Right atrium auricular region (tissue), 2 donors: ENCODE measurements around the gene ACADL. TPM values are rescaled to one million over a fixed set of nuclear protein-coding genes. Genes with fewer than 3 reads are reported as not detected.

Source experiments
- DNase-seq: peaks from one replicate; pipeline ENCODE4 v3.0.0-alpha.2; 2019; ENCODE audit warnings: low spot score
- H3K27ac ChIP-seq, 2 donors: fragments of 200-600 bp; sonication (generic); 1 replicate in 1 of 2; 2 replicates in 1 of 2; pipeline ENCODE4 v1.5.1; 2016 to 2019
- H3K27me3 ChIP-seq, 2 donors: fragments of 200-600 bp; sonication (generic); one replicate each; pipeline versions ENCODE4 v1.5.1 to v1.6.0; 2017 to 2019
- H3K36me3 ChIP-seq: fragments of 200-600 bp; sonication (generic); one replicate; pipeline ENCODE4 v1.5.1; 2016
- H3K4me1 ChIP-seq, 2 donors: fragments of 200-600 bp; sonication (generic); one replicate each; pipeline versions ENCODE4 v1.5.1 to v1.6.0; 2017 to 2019
- H3K4me3 ChIP-seq, 2 donors: fragments of 200-600 bp; sonication (generic); 1 replicate in 1 of 2; 2 replicates in 1 of 2; pipeline ENCODE4 v1.5.1; 2017 to 2019; ENCODE audit warnings: mild to moderate bottlenecking in 1 of 2, moderate library complexity in 1 of 2
- H3K9me3 ChIP-seq, 2 donors: fragments of 200-600 bp; sonication (generic); one replicate each; pipeline ENCODE4 v1.5.1; 2019
- CTCF ChIP-seq, 2 donors: fragments of 200-600 bp; sonication (generic); IDR thresholded peaks; one replicate each; pipeline ENCODE4 v1.5.1; 2019; ENCODE audit warnings: antibody characterized with exemption in 2 of 2
- total RNA-seq, 2 donors: library from RNA; depleted of rRNA; stranded (reverse); fragments of >200 nt; gene quantifications; one replicate each; pipeline ENCODE4 v1.1.0, GENCODE V29; 2016

Gene ACADL
- 1 to 10 TPM; 1.4 to 1.9 TPM for total RNA-seq

- H3K4me1 ChIP-seq = peaks cover 0 to 13% of the 10 kb centered on the region in 2 donors
- H3K27me3 ChIP-seq = no peaks in the 10 kb centered on the region
- no peaks in the 10 kb centered on the region for H3K9me3 ChIP-seq
- H3K27ac ChIP-seq = peak within 1 kb of the TSS; percentile 44 to 54
- peak; percentile 62 for DNase-seq
- H3K4me3 ChIP-seq = peak within 1 kb of the TSS; percentile 42 to 60
- TF ChIP-seq CTCF (IDR thresholded peaks at IDR 0.05) = no peak
- no peaks in the 10 kb centered on the region for H3K36me3 ChIP-seq
These were observed at the start of gene ACADL for GRCh38 chr2:210224941-210225672. ACADL (minus strand) TSS chr2:210225447; CDS start chr2:210225263, 184 bp downstream.

GRCh38 chr2:210271300-210271699 is 46.1 kb upstream of the ACADL start:
- H3K27me3 ChIP-seq = no peaks in the 10 kb centered on the region
- H3K9me3 ChIP-seq = no peaks in the 10 kb centered on the region
- no peak for TF ChIP-seq CTCF (IDR thresholded peaks at IDR 0.05)

GRCh38 chr2:210269148-210269547 is 43.9 kb upstream of the ACADL start:
- TF ChIP-seq CTCF (IDR thresholded peaks at IDR 0.05) = no peak
- H3K36me3 ChIP-seq = no peaks in the 10 kb centered on the region

More at GRCh38 chr2:210271300-210271699, 46.1 kb upstream of the ACADL start:
- no peak overlapping the region for H3K4me3 ChIP-seq
- no peak for DNase-seq
- H3K27ac ChIP-seq = no peak overlapping the region
- H3K4me1 ChIP-seq = no peaks in the 10 kb centered on the region
- H3K36me3 ChIP-seq = no peaks in the 10 kb centered on the region

GRCh38 chr2:210268281-210268680 is 43.0 kb upstream of the ACADL start:
- Histone ChIP-seq H3K36me3 (no peaks in the 10 kb centered on the region), H3K4me3 (no peak overlapping the region), H3K4me1 (no peaks in the 10 kb centered on the region), H3K27me3 (no peaks in the 10 kb centered on the region), H3K27ac (no peak overlapping the region), H3K9me3 (no peaks in the 10 kb centered on the region)
- DNase-seq = no peak
- TF ChIP-seq CTCF (IDR thresholded peaks at IDR 0.05) = no peak

More at GRCh38 chr2:210269148-210269547, 43.9 kb upstream of the ACADL start:
- H3K4me3 ChIP-seq = no peak overlapping the region
- no peak for DNase-seq
- no peaks in the 10 kb centered on the region for H3K9me3 ChIP-seq
- H3K27ac ChIP-seq = no peak overlapping the region
- no peaks in the 10 kb centered on the region for H3K4me1 ChIP-seq
- H3K27me3 ChIP-seq = no peaks in the 10 kb centered on the region

GRCh38 chr2:210267698-210268097 is 42.5 kb upstream of the ACADL start:
- Histone ChIP-seq H3K36me3 (no peaks in the 10 kb centered on the region), H3K27me3 (no peaks in the 10 kb centered on the region), H3K27ac (no peak overlapping the region), H3K4me1 (no peaks in the 10 kb centered on the region), H3K9me3 (no peaks in the 10 kb centered on the region), H3K4me3 (no peak overlapping the region)
- no peak for DNase-seq
- no peak for TF ChIP-seq CTCF (IDR thresholded peaks at IDR 0.05)

- no peaks in the 10 kb centered on the region for H3K27me3 ChIP-seq
- TF ChIP-seq CTCF (IDR thresholded peaks at IDR 0.05) = no peak
- no peak for DNase-seq
- H3K36me3 ChIP-seq = no peaks in the 10 kb centered on the region
- no peak overlapping the region for H3K4me3 ChIP-seq
- no peak overlapping the region for H3K27ac ChIP-seq
- no peaks in the 10 kb centered on the region for H3K9me3 ChIP-seq
- no peaks in the 10 kb centered on the region for H3K4me1 ChIP-seq
These were observed 39.0 kb upstream of the ACADL start for GRCh38 chr2:210264282-210264681.
